Activated naive CD4-positive, alpha-beta T cell (primary cell): ENCODE results near the gene FAM170B.

ENCODE experiments used
- DNase-seq, 4 experiments: peaks; one replicate each; lab custom pipeline; 2025; lab: John Stamatoyannopoulos, UW

The FAM170B gene

GRCh38 chr10:49106451-49106850 lies 27.4 kb downstream of the FAM170B start:
- DNase-seq = no peak

GRCh38 chr10:49105076-49105475 lies 28.7 kb downstream of the FAM170B start:
- no peak for DNase-seq

GRCh38 chr10:49104323-49104722 lies 29.5 kb downstream of the FAM170B start:
- DNase-seq = no peak

GRCh38 chr10:49103761-49104160 lies 30.1 kb downstream of the FAM170B start:
- no peak for DNase-seq

GRCh38 chr10:49099046-49099445 lies 34.8 kb downstream of the FAM170B start:
- no peak for DNase-seq

- DNase-seq = no peak
Measured at GRCh38 chr10:49096890-49097445, 36.9 kb downstream of the FAM170B start.

- no peak for DNase-seq
Measured at GRCh38 chr10:49094646-49095045, 39.2 kb downstream of the FAM170B start.

GRCh38 chr10:49093922-49094321 lies 39.9 kb downstream of the FAM170B start:
- no peak for DNase-seq

- no peak for DNase-seq
Measured at GRCh38 chr10:49092477-49092876, 41.3 kb downstream of the FAM170B start.

- no peak for DNase-seq
Measured at GRCh38 chr10:49091450-49092210, 42.2 kb downstream of the FAM170B start.

GRCh38 chr10:49090696-49091380 lies 43.0 kb downstream of the FAM170B start:
- no peak for DNase-seq

- DNase-seq = no peak
Measured at GRCh38 chr10:49090189-49090575, 43.6 kb downstream of the FAM170B start.

- no peak for DNase-seq
Measured at GRCh38 chr10:49089557-49090188, 44.1 kb downstream of the FAM170B start.

- no peak for DNase-seq
Measured at GRCh38 chr10:49089152-49089551, 44.7 kb downstream of the FAM170B start.

GRCh38 chr10:49086889-49087288 lies 46.9 kb downstream of the FAM170B start:
- no peak for DNase-seq

GRCh38 chr10:49083261-49083660 lies 50.6 kb downstream of the FAM170B start:
- DNase-seq = no peak

- no peak for DNase-seq
Measured at GRCh38 chr10:49082766-49083165, 51.1 kb downstream of the FAM170B start.

- DNase-seq = no peak
Measured at GRCh38 chr10:49081547-49082275, 52.1 kb downstream of the FAM170B start.
